SU-DHL-6 (cell line): ENCODE data around the gene SEZ6L2.
"Not testable (repeated sequence)": the region's sequence is repeated elsewhere in the genome, so short reads cannot be mapped to it uniquely, and the experiment has no call there.

Experiments
- H2AFZ ChIP-seq: fragments of 200-600 bp; sonication (generic); 2 replicates; pipeline ENCODE4 v1.6.1; 2014; ENCODE audit warnings: low read depth, mild to moderate bottlenecking, moderate library complexity, mixed read lengths, antibody characterized with exemption, low read length; ENCODE audit not compliant: severe bottlenecking
- H3F3A ChIP-seq: fragments of 200-600 bp; shearing (Covaris generic); 2 replicates; pipeline ENCODE4 v1.6.0; 2016; ENCODE audit warnings: antibody characterized with exemption, mild to moderate bottlenecking; ENCODE audit not compliant: insufficient read depth
- H3K27ac ChIP-seq: fragments of 200-600 bp; sonication (generic); 2 replicates; pipeline ENCODE4 v1.5.1; 2016; ENCODE audit warnings: low read depth, mild to moderate bottlenecking, low read length, moderate library complexity, mixed read lengths
- H3K27me3 ChIP-seq: fragments of 200-600 bp; sonication (generic), shearing (Covaris generic); 2 replicates; pipeline ENCODE4 v1.6.0; 2014; ENCODE audit warnings: mild to moderate bottlenecking, low read length
- H3K36me3 ChIP-seq: fragments of 200-600 bp; sonication (generic); 2 replicates; pipeline ENCODE4 v1.6.1; 2014; ENCODE audit warnings: mild to moderate bottlenecking, low read length, mixed read lengths
- H3K4me2 ChIP-seq: fragments of 300-600, 200-600 bp; shearing (Covaris generic), sonication (generic); 2 replicates; pipeline ENCODE4 v1.6.0; 2014; ENCODE audit warnings: low read length, low read depth, mild to moderate bottlenecking; ENCODE audit not compliant: poor library complexity, severe bottlenecking
- H3K4me3 ChIP-seq: fragments of 200-600 bp; sonication (generic); 2 replicates; pipeline ENCODE4 v1.5.1; 2014; ENCODE audit warnings: antibody characterized with exemption, low read length, mild to moderate bottlenecking, mixed read lengths; ENCODE audit not compliant: insufficient read depth, poor library complexity, severe bottlenecking
- H3K79me2 ChIP-seq: fragments of 200-600 bp; sonication (generic); 2 replicates; pipeline ENCODE4 v1.6.1; 2014; ENCODE audit warnings: mild to moderate bottlenecking, low read length, moderate library complexity; ENCODE audit not compliant: insufficient read depth
- H3K9ac ChIP-seq: fragments of 200-600 bp; sonication (generic); 2 replicates; pipeline ENCODE4 v1.7.0; 2014; ENCODE audit warnings: mild to moderate bottlenecking, low read length
- H3K9me2 ChIP-seq: fragments of 200-600 bp; sonication (generic); replicated peaks from 2 replicates; pipeline ENCODE4 v1.6.1; 2014; ENCODE audit warnings: low read length; ENCODE audit not compliant: insufficient read depth
- H3K9me3 ChIP-seq: fragments of 200-600 bp; sonication (generic); 2 replicates; pipeline ENCODE4 v1.6.1; 2014; ENCODE audit warnings: low read length, mixed read lengths; ENCODE audit not compliant: insufficient read depth
- H4K20me1 ChIP-seq: fragments of 200-600 bp; sonication (generic); 2 replicates; pipeline ENCODE4 v1.6.1; 2014; ENCODE audit warnings: low read depth, mild to moderate bottlenecking, antibody characterized with exemption, low read length, moderate library complexity, mixed read lengths
- CTCF ChIP-seq: fragments of 200-600 bp; sonication (generic); IDR thresholded peaks from one replicate; pipeline ENCODE4 v1.5.1; 2017; ENCODE audit warnings: antibody characterized with exemption, mild to moderate bottlenecking, low read length, moderate library complexity; ENCODE audit not compliant: insufficient read depth, poor library complexity, severe bottlenecking
- EZH2phosphoT487 ChIP-seq: fragments of 200-600 bp; sonication (generic), shearing (Covaris generic); conservative IDR thresholded peaks from 2 replicates; pipeline ENCODE4 v1.6.1; 2018; ENCODE audit warnings: mild to moderate bottlenecking, antibody characterized with exemption, low read length, moderate library complexity, mixed read lengths

SEZ6L2 gene

GRCh38 chr16:29875206-29875605, 24.1 kb downstream of the SEZ6L2 start:
- no peaks in the 10 kb centered on the region for H3K9me2 ChIP-seq
- no peak overlapping the region for H3K27ac ChIP-seq
- H3K4me3 ChIP-seq: no peak overlapping the region
- H3K4me2 ChIP-seq: no peak overlapping the region
- no peaks in the 10 kb centered on the region for H4K20me1 ChIP-seq
- no peaks in the 10 kb centered on the region for H3F3A ChIP-seq
- no peak for TF ChIP-seq CTCF
- no peak for TF ChIP-seq EZH2phosphoT487
- no peaks in the 10 kb centered on the region for H3K36me3 ChIP-seq
- H3K9ac ChIP-seq: no peak overlapping the region
- H3K79me2 ChIP-seq: no peaks in the 10 kb centered on the region
- no peaks in the 10 kb centered on the region for H3K27me3 ChIP-seq
- no peaks in the 10 kb centered on the region for H3K9me3 ChIP-seq
- H2AFZ ChIP-seq: no peak overlapping the region

GRCh38 chr16:29873319-29873718, 26.0 kb downstream of the SEZ6L2 start:
- H3K79me2 ChIP-seq: no peaks in the 10 kb centered on the region
- no peak overlapping the region for H2AFZ ChIP-seq
- H3K27me3 ChIP-seq: no peaks in the 10 kb centered on the region
- H3K4me2 ChIP-seq: no peak overlapping the region
- no peaks in the 10 kb centered on the region for H3F3A ChIP-seq
- H3K36me3 ChIP-seq: no peaks in the 10 kb centered on the region
- no peaks in the 10 kb centered on the region for H3K9me2 ChIP-seq
- H3K4me3 ChIP-seq: no peak overlapping the region
- no peak overlapping the region for H3K9ac ChIP-seq
- no peak overlapping the region for H3K27ac ChIP-seq
- no peaks in the 10 kb centered on the region for H4K20me1 ChIP-seq
- H3K9me3 ChIP-seq: no peaks in the 10 kb centered on the region
- TF ChIP-seq EZH2phosphoT487 (no peak), CTCF (no peak)

GRCh38 chr16:29871822-29872546, 27.4 kb downstream of the SEZ6L2 start:
- Histone ChIP-seq H3F3A (no peaks in the 10 kb centered on the region), H2AFZ (no peak overlapping the region), H3K9me3 (no peaks in the 10 kb centered on the region), H3K27me3 (no peaks in the 10 kb centered on the region), H3K4me2 (no peak overlapping the region), H3K27ac (no peak overlapping the region), H3K9me2 (no peaks in the 10 kb centered on the region), H4K20me1 (no peaks in the 10 kb centered on the region), H3K9ac (no peak overlapping the region), H3K36me3 (no peaks in the 10 kb centered on the region), H3K4me3 (no peak overlapping the region), H3K79me2 (no peaks in the 10 kb centered on the region)
- no peak for TF ChIP-seq EZH2phosphoT487
- no peak for TF ChIP-seq CTCF

GRCh38 chr16:29869067-29869466, 30.3 kb downstream of the SEZ6L2 start:
- not testable (repeated sequence) for H3K4me3 ChIP-seq, H3K9ac ChIP-seq, H3K9me3 ChIP-seq, H3K9me2 ChIP-seq, H3K27ac ChIP-seq, H3K36me3 ChIP-seq, H3K79me2 ChIP-seq, H2AFZ ChIP-seq, H3K4me2 ChIP-seq, H3K27me3 ChIP-seq, H4K20me1 ChIP-seq, H3F3A ChIP-seq
